Brain microvascular endothelial cell (primary cell): Measurements from ENCODE around the gene XYLT2.

ENCODE experiments used
- DNase-seq: peaks from one replicate; pipeline ENCODE4 v3.0.0-alpha.2; 2020
- H3K27ac ChIP-seq: fragments of 250-450 bp; sonication (Bioruptor Pico); 2 replicates; pipeline ENCODE4 v1.5.1; 2020; ENCODE audit warnings: mild to moderate bottlenecking, moderate library complexity
- H3K27me3 ChIP-seq: fragments of 250-450 bp; sonication (Bioruptor Pico); replicated peaks from 2 replicates; pipeline ENCODE4 v1.5.1; 2020; ENCODE audit warnings: mild to moderate bottlenecking
- H3K36me3 ChIP-seq: fragments of 250-450 bp; sonication (Bioruptor Pico); replicated peaks from 2 replicates; pipeline ENCODE4 v1.5.1; 2020; ENCODE audit warnings: mild to moderate bottlenecking
- H3K4me3 ChIP-seq: 2 replicates; pipeline ENCODE4 v1.5.1; 2011; ENCODE audit warnings: low read depth, mild to moderate bottlenecking, control low read depth, low read length, moderate library complexity
- in situ Hi-C: cut with HindIII; loops from 2 replicates; pipeline ENCODE4 v1.10.0; 2017; ENCODE audit warnings: low sequenced_read_pairs, low pct_ligation_motif_present
- TF ChIP-seq, protein P1 (sequence below): IDR thresholded peaks from 2 replicates; pipeline ENCODE4 v1.5.1; 2011; ENCODE audit warnings: low read depth, mild to moderate bottlenecking, moderate library complexity, low read length, control low read depth, inconsistent platforms; ENCODE audit errors: missing control alignments

XYLT2 gene

GRCh38 chr17:50364061-50364458, 18.1 kb downstream of the XYLT2 start:
- in situ Hi-C loops = no loop called here
- Histone ChIP-seq H3K27ac (no peak overlapping the region), H3K27me3 (no peaks in the 10 kb centered on the region), H3K36me3 (peaks cover 35% of the 10 kb centered on the region), H3K4me3 (no peak overlapping the region)
- TF ChIP-seq, protein P1, sequence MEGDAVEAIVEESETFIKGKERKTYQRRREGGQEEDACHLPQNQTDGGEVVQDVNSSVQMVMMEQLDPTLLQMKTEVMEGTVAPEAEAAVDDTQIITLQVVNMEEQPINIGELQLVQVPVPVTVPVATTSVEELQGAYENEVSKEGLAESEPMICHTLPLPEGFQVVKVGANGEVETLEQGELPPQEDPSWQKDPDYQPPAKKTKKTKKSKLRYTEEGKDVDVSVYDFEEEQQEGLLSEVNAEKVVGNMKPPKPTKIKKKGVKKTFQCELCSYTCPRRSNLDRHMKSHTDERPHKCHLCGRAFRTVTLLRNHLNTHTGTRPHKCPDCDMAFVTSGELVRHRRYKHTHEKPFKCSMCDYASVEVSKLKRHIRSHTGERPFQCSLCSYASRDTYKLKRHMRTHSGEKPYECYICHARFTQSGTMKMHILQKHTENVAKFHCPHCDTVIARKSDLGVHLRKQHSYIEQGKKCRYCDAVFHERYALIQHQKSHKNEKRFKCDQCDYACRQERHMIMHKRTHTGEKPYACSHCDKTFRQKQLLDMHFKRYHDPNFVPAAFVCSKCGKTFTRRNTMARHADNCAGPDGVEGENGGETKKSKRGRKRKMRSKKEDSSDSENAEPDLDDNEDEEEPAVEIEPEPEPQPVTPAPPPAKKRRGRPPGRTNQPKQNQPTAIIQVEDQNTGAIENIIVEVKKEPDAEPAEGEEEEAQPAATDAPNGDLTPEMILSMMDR = no peak
- no peak for DNase-seq

- H3K27me3 ChIP-seq = no peaks in the 10 kb centered on the region
- no peak overlapping the region for H3K4me3 ChIP-seq
- H3K36me3 ChIP-seq = peaks cover 41% of the 10 kb centered on the region
- no peak overlapping the region for H3K27ac ChIP-seq
- TF ChIP-seq, protein P1 = peak; percentile 38
- no peak for DNase-seq
- in situ Hi-C loops = no loop called here
Observed at GRCh38 chr17:50364715-50365114, 18.8 kb downstream of the XYLT2 start.

DNA sequence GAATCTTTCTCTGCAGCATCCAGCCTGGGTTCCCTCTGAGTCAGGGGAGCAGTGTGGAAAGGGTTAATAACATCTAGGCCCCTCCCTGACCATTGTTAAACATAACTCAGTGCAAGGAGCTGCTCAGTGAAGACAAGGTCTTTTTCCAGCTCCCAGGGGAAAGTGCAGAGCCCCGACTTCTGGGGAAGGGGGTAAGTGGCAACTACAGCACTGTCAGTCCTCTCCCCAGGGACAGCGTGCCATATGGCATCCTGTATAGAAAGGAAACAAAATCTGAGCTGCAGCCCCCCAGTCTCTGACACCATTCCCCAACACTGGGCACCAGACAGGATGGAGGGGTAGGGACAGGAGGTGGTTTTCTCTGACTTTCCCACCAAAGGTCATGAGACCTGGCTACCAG, 19.2 kb downstream of the XYLT2 start:
- TF ChIP-seq, protein P1 = no peak
- H3K36me3 ChIP-seq = peaks cover 46% of the 10 kb centered on the region
- in situ Hi-C loops = no loop called here
- no peak overlapping the region for H3K4me3 ChIP-seq
- H3K27ac ChIP-seq = no peak overlapping the region
- DNase-seq = no peak
- no peaks in the 10 kb centered on the region for H3K27me3 ChIP-seq

- Histone ChIP-seq H3K27ac (no peak overlapping the region), H3K27me3 (no peaks in the 10 kb centered on the region), H3K36me3 (peaks cover 47% of the 10 kb centered on the region), H3K4me3 (no peak overlapping the region)
- no peak for DNase-seq
- TF ChIP-seq, protein P1 = no peak
- in situ Hi-C loops = no loop called here
Observed at GRCh38 chr17:50365649-50366393, 19.9 kb downstream of the XYLT2 start.

GRCh38 chr17:50367401-50367800, 21.5 kb downstream of the XYLT2 start:
- Histone ChIP-seq H3K27me3 (no peaks in the 10 kb centered on the region), H3K4me3 (no peak overlapping the region), H3K36me3 (peaks cover 44% of the 10 kb centered on the region), H3K27ac (no peak overlapping the region)
- in situ Hi-C loops = no loop called here
- TF ChIP-seq, protein P1 = no peak
- DNase-seq = no peak

- Histone ChIP-seq H3K4me3 (no peak overlapping the region), H3K27me3 (no peaks in the 10 kb centered on the region), H3K27ac (no peak overlapping the region), H3K36me3 (peaks cover 44% of the 10 kb centered on the region)
- in situ Hi-C loops = no loop called here
- no peak for DNase-seq
- TF ChIP-seq, protein P1 = no peak
Observed at GRCh38 chr17:50370052-50370451, 24.1 kb downstream of the XYLT2 start.
